ENCODE measurements around the gene LRFN4.

The LRFN4 gene

DNA sequence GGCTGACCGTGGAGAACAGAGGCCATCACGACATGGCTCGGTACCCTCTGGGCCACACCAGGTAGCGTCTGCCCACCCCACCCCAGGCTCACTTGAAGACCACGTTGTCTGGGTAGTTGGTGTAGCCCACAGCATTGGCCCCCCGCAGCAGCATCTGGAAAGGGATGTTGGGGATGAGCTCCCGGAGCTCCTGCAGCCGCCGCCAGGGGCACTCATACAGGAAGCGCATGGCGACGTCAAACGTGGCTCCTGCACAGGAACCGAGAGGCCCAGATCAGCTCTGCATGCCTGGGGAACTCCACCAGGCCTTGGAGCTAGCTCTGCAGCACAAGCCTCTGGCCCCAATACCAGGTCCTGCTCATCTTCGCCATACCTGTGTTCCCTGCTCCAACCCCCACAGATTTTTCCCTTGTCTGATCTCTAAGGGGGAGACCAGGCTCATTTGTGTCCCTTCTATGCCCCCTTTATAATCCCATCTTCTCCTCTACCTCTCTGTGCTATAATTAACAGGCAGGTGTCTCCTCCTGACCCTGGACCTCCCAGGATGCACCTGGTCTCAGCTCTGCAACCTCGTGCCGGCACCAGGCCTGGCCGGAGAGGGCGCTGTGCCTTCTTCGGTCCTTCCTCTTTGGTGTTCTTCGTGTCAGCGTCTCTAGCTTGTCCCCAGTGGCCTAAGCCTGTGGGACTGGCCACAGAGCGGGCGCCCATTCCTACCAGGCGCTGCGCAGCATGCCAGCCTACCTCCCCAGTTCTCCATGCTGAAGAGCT, 5.0 kb upstream of the LRFN4 start:
- H3K27ac ChIP-seq (ENCODE audit: insufficient read depth, low read depth, low read length, poor library complexity, severe bottlenecking), result no peak overlapping the region
- H3K9me3 ChIP-seq (ENCODE audit: control insufficient read depth, low read length), result no peaks in the 10 kb centered on the region
- WGBS, 2 experiments, result 83 to 84% methylated on average over 26 of the region's 26 CpGs
- H3K27me3 ChIP-seq (ENCODE audit: control insufficient read depth, insufficient read depth, low read length, poor library complexity, severe bottlenecking), result no peaks in the 10 kb centered on the region
- peaks cover 7% of the 10 kb centered on the region for H3K4me1 ChIP-seq (ENCODE audit: control insufficient read depth, insufficient read depth, low read length)
- no peak overlapping the region for H3K4me3 ChIP-seq (ENCODE audit: insufficient read depth, low read depth, low read length)
- peaks cover 7% of the 10 kb centered on the region for H3K36me3 ChIP-seq (ENCODE audit: control insufficient read depth, insufficient read depth, low read length)

DNA sequence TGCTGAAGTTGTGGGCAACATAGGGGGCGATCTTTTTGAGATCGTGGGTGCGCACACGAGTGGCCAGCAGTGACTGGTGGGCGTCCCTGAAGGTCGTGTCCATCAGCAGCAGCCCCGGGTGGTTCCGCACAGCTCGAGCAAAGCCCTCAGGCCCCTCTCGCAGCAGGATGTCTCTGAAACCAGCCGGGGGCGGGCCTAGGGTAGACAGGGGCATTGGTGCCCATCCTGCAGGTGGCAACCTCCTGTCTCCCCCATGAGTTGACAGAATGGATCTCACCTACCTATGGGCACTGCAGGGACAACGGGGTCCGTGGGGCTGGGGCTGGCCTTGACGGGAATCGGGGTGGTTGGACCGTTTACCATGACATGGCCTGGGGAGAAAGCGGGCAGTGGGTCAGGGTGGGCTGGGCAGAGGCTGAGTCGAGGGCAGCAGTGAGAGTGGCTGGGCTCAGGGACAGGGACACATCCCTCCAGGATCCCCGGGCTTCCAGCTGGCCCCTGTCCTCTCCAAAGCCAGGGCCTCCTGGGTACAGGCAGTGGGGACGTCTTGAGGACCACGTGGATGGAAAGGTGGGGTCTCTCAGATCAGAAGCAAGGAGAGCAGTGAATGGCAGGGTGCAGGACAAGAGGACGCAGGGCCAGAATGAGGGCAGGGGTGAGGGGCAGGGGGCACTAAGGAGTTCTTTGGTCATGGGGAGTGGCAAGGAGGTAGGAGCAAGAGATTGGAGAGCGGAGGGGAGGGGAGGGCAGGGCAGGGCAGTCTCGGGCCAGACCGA, 4.2 kb upstream of the LRFN4 start:
- Histone ChIP-seq H3K36me3 (ENCODE audit: control insufficient read depth, insufficient read depth, low read length) (peaks cover 4% of the 10 kb centered on the region), H3K27ac (ENCODE audit: insufficient read depth, low read depth, low read length, poor library complexity, severe bottlenecking) (no peak overlapping the region), H3K4me1 (ENCODE audit: control insufficient read depth, insufficient read depth, low read length) (peaks cover 7% of the 10 kb centered on the region), H3K9me3 (ENCODE audit: control insufficient read depth, low read length) (no peaks in the 10 kb centered on the region), H3K27me3 (ENCODE audit: control insufficient read depth, insufficient read depth, low read length, poor library complexity, severe bottlenecking) (no peaks in the 10 kb centered on the region), H3K4me3 (ENCODE audit: insufficient read depth, low read depth, low read length) (no peak overlapping the region)
- 92% methylated on average over 26 of the region's 26 CpGs for WGBS, 2 experiments

DNA sequence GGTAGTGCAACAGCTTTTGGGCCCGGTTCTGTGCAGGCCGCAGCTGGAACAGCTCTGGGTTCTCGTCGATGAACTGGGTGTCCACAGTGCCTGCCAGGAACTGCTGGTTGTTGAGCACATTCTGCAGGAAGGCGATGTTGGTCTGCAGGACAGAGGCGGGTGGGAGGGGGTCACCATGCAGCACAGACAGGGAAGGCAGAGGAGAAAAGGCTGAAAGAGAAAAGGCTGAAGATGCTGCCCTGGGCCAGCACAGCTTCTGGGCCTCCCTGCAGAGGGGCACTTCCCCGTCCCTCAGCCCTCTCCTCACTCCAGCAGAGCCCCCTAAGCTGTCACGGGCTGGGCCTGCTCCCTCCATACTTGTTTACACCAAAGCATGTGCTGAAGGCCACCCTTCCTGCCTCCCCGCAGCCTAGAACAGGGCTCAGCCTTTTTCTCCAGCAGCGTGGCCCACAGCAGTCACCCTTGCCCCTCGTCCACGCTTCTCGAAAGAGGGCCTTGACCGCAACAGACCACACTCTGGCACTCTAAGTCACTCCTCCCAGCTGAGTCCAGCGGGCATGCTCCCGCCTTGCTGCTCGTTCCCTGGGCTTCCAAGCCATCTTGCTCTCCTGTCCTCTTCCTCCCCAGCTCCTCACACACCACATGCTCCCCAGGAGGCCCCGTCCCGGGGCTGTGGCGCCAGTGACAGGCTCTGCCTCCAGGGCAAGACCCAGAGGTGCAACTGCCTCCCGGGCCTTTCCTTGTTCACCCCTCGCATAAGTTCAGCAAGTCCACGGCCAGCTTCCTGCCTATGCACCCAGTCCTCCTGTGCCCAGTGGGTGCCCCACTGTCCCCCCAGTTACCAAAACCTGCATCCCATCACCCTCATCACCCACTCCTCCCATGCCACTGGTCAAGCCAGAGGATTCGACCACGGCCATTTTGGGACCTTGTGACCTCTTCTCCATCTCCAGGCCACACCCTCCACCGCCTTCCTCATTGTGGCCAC, 3.3 kb upstream of the LRFN4 start:
- WGBS, 2 experiments, result 91% methylated on average over 26 of the region's 26 CpGs
- Histone ChIP-seq H3K4me3 (ENCODE audit: insufficient read depth, low read depth, low read length) (no peak overlapping the region), H3K4me1 (ENCODE audit: control insufficient read depth, insufficient read depth, low read length) (peaks cover 7% of the 10 kb centered on the region), H3K27ac (ENCODE audit: insufficient read depth, low read depth, low read length, poor library complexity, severe bottlenecking) (no peak overlapping the region), H3K9me3 (ENCODE audit: control insufficient read depth, low read length) (no peaks in the 10 kb centered on the region), H3K27me3 (ENCODE audit: control insufficient read depth, insufficient read depth, low read length, poor library complexity, severe bottlenecking) (no peaks in the 10 kb centered on the region), H3K36me3 (ENCODE audit: control insufficient read depth, insufficient read depth, low read length) (no peaks in the 10 kb centered on the region)

DNA sequence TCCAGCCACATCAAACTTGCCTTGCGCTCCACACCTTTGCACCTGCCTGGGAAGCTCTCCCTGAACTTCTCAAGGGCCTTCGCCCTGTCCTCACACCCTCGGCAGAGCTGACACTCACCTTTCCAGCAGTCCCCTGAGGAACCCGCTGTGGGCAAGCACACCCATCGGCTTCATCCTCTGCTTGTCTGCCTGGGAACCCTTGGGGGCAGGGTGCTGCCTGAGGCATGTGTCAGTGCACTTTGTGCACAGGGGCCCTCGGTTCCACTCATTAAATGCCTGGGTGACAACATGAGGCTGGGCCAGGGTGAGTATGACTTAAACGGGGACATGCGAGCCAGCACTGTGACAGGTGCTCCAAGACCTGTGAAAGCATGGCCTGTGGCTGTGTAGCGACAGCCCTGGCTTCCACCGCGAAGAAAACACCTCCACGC, 2.6 kb upstream of the LRFN4 start:
- WGBS, 2 experiments, result 94% methylated on average over 12 of the region's 12 CpGs
- Histone ChIP-seq H3K27ac (ENCODE audit: insufficient read depth, low read depth, low read length, poor library complexity, severe bottlenecking) (no peak overlapping the region), H3K4me1 (ENCODE audit: control insufficient read depth, insufficient read depth, low read length) (peaks cover 7% of the 10 kb centered on the region), H3K36me3 (ENCODE audit: control insufficient read depth, insufficient read depth, low read length) (no peaks in the 10 kb centered on the region), H3K4me3 (ENCODE audit: insufficient read depth, low read depth, low read length) (no peak overlapping the region), H3K9me3 (ENCODE audit: control insufficient read depth, low read length) (no peaks in the 10 kb centered on the region), H3K27me3 (ENCODE audit: control insufficient read depth, insufficient read depth, low read length, poor library complexity, severe bottlenecking) (no peaks in the 10 kb centered on the region)

DNA sequence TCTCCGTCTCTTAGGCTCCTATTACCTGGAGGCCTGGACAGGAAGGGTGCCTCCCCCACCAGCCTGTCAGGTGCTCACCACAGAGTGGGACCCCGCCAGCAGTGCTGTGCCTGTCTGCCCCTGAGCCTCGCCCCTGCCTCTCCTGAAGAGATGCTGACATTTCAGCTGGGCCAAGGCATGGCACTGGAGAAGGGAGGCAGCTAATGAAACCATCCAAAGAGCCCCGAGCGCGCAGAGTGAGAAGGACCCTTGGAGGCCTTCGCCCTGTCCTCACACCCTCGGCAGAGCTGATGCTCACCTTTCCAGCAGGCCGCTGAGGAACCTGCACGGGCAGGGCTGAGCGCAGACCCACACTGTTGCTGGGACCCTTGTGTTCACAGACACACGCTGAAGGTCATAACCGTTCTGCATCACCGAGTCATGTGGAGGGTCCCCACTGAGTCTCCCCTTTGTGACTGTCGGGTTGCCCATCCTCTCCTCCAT, 2.1 kb upstream of the LRFN4 start:
- Histone ChIP-seq H3K4me3 (ENCODE audit: insufficient read depth, low read depth, low read length) (no peak overlapping the region), H3K9me3 (ENCODE audit: control insufficient read depth, low read length) (no peaks in the 10 kb centered on the region), H3K27me3 (ENCODE audit: control insufficient read depth, insufficient read depth, low read length, poor library complexity, severe bottlenecking) (no peaks in the 10 kb centered on the region), H3K4me1 (ENCODE audit: control insufficient read depth, insufficient read depth, low read length) (peaks cover 7% of the 10 kb centered on the region), H3K36me3 (ENCODE audit: control insufficient read depth, insufficient read depth, low read length) (no peaks in the 10 kb centered on the region), H3K27ac (ENCODE audit: insufficient read depth, low read depth, low read length, poor library complexity, severe bottlenecking) (no peak overlapping the region)
- 94 to 95% methylated on average over 15 of the region's 15 CpGs for WGBS, 2 experiments

DNA sequence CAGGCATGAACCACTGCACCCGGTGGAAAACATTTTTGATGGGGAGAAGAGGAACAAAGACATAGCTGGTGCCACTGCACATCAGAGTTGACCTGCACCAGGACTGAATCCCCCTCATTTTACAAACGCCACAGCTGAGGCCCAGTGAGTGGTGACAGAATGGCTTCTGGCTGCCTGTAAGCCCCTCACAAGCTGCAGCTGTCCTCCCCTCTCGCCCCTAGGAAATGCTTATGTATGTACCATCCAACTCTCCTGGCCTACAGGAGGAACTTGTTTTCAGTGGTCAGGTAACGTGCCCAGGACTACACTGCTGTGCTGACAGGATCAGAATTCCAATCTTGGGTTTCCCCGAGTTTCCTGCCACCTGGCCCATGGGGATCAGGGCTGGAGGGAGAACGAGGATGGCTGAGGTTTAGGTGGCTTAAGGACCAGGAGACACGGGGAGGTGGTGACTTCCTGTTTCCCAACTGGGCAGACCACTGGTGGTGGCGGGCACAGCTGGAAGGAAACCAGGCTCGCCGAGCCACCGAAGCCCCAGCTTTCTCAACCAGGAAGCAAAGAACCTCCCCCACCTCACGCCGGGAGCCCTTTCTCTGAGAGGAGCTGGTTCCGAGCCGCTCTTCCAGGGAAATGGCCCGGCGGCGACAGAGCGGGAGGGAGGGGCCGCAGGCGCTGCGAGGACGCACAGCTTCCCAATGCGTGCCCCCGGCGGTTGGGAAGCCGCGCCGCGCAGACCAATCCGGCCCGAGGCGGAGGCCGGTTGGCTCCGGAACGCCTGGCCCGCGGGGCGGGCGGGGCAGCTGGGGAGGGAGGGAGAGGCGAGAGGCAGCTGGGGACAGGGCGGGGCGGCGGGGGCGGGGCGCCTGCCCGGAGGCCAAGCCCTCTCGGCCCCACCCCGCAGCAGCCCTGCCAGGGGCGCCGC, 1.0 kb upstream of the LRFN4 start:
- peak overlapping the region; percentile 41 for H3K27ac ChIP-seq (ENCODE audit: insufficient read depth, low read depth, low read length, poor library complexity, severe bottlenecking)
- peaks cover 7% of the 10 kb centered on the region for H3K4me1 ChIP-seq (ENCODE audit: control insufficient read depth, insufficient read depth, low read length)
- peak overlapping the region; percentile 66 for H3K4me3 ChIP-seq (ENCODE audit: insufficient read depth, low read depth, low read length)
- no peaks in the 10 kb centered on the region for H3K36me3 ChIP-seq (ENCODE audit: control insufficient read depth, insufficient read depth, low read length)
- H3K27me3 ChIP-seq (ENCODE audit: control insufficient read depth, insufficient read depth, low read length, poor library complexity, severe bottlenecking), result no peaks in the 10 kb centered on the region
- no peaks in the 10 kb centered on the region for H3K9me3 ChIP-seq (ENCODE audit: control insufficient read depth, low read length)
- WGBS, 2 experiments, result 6 to 7% methylated on average over 51 of the region's 51 CpGs

DNA sequence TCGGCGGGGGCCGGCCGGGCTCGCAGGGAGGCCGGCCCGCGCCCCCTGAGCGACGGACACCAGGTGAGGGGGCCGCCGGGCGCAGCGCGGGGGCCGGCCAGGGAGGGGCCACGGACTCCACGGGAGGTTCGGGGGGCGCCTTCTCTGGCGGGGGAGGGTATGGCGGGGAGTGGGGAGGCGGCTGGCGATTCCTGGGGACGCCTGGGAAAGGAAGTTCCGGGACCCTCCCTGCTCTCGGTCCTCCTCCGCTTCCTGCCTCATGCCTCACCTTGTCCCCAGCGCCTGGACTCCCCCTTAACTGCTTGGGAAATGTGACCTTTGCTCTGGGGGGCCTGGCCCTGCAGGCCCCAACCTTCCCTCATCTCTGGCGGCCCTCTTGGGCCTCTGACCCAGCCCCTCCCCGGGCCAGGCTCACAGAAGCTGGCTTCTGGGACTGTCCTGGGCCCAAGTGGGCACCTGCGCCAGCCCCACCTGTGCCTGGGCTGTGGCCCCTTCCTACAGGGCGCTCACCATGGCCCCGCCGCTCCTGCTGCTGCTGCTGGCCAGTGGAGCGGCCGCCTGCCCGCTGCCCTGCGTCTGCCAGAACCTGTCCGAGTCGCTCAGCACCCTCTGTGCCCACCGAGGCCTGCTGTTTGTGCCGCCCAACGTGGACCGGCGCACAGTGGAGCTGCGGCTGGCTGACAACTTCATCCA, 516 bp downstream of the LRFN4 start:
- H3K27me3 ChIP-seq (ENCODE audit: control insufficient read depth, insufficient read depth, low read length, poor library complexity, severe bottlenecking), result no peaks in the 10 kb centered on the region
- no peaks in the 10 kb centered on the region for H3K36me3 ChIP-seq (ENCODE audit: control insufficient read depth, insufficient read depth, low read length)
- 29 to 30% methylated on average over 47 of the region's 47 CpGs for WGBS, 2 experiments
- H3K27ac ChIP-seq (ENCODE audit: insufficient read depth, low read depth, low read length, poor library complexity, severe bottlenecking), result no peak overlapping the region
- no peaks in the 10 kb centered on the region for H3K9me3 ChIP-seq (ENCODE audit: control insufficient read depth, low read length)
- H3K4me3 ChIP-seq (ENCODE audit: insufficient read depth, low read depth, low read length), result peak overlapping the region; percentile 66
- peaks cover 7% of the 10 kb centered on the region for H3K4me1 ChIP-seq (ENCODE audit: control insufficient read depth, insufficient read depth, low read length)

DNA sequence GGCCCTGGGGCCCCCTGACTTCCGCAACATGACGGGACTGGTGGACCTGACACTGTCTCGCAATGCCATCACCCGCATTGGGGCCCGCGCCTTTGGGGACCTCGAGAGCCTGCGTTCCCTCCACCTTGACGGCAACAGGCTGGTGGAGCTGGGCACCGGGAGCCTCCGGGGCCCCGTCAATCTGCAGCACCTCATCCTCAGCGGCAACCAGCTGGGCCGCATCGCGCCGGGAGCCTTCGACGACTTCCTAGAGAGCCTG, 992 bp downstream of the LRFN4 start:
- WGBS, 2 experiments, result 93% methylated on average over 19 of the region's 19 CpGs
- no peaks in the 10 kb centered on the region for H3K27me3 ChIP-seq (ENCODE audit: control insufficient read depth, insufficient read depth, low read length, poor library complexity, severe bottlenecking)
- peak overlapping the region; percentile 66 for H3K4me3 ChIP-seq (ENCODE audit: insufficient read depth, low read depth, low read length)
- H3K36me3 ChIP-seq (ENCODE audit: control insufficient read depth, insufficient read depth, low read length), result no peaks in the 10 kb centered on the region
- peaks cover 7% of the 10 kb centered on the region for H3K4me1 ChIP-seq (ENCODE audit: control insufficient read depth, insufficient read depth, low read length)
- no peaks in the 10 kb centered on the region for H3K9me3 ChIP-seq (ENCODE audit: control insufficient read depth, low read length)
- no peak overlapping the region for H3K27ac ChIP-seq (ENCODE audit: insufficient read depth, low read depth, low read length, poor library complexity, severe bottlenecking)
